GM12878 (cell line): ENCODE results near the gene FMNL2. TPM values are rescaled to one million over a fixed set of nuclear protein-coding genes. Genes with fewer than 3 reads are reported as not detected.

ENCODE experiments used
- ATAC-seq: fragments of 200-7000 bp; cut with Tn5 transposase; 3 replicates; pipeline ENCODE4 v1.9.1; 2020; ENCODE audit warnings: mild to moderate bottlenecking, moderate library complexity
- BruUV-seq: library from RNA; stranded (reverse); fragments of 400-500 nt; replicated peaks from 2 replicates; lab custom pipeline; 2021; lab: Mats Ljungman, UMichigan
- CTCF ChIA-PET: fragments of 300-600 bp; sonication (Branson Sonifier 250); formaldehyde crosslinking; extraction: SDS; loops from one replicate; lab custom pipeline; 2021; ENCODE audit warnings: inconsistent platforms; lab: Yijun Ruan, JAX
- POLR2A ChIA-PET: fragments of 350-600 bp; formaldehyde crosslinking; extraction: SDS; loops from one replicate; lab custom pipeline; 2021; ENCODE audit warnings: inconsistent platforms; lab: Charles Lee
- RAD21 ChIA-PET: fragments of 300-600 bp; sonication (Branson Sonifier 250); formaldehyde crosslinking; loops from one replicate; lab custom pipeline; 2023; ENCODE audit warnings: antibody characterized with exemption; ENCODE audit not compliant: unreplicated experiment; lab: Charles Lee
- SMC1A ChIA-PET: fragments of 300-600 bp; sonication (Branson Sonifier 250); formaldehyde crosslinking; loops from one replicate; lab custom pipeline; 2023; ENCODE audit not compliant: unreplicated experiment, uncharacterized antibody; lab: Charles Lee
- DNase-seq: peaks from one replicate; pipeline ENCODE4 v3.0.0-alpha.2; 2011; ENCODE audit warnings: low read depth, low spot score
- FAIRE-seq: peaks from 3 replicates; lab custom pipeline; 2011; peaks lifted over from hg19 to GRCh38; lab: Jason Lieb, UNC
- H2AFZ ChIP-seq: 2 replicates; pipeline ENCODE4 v1.6.0; 2011; ENCODE audit warnings: low read depth, low read length, control low read depth; ENCODE audit not compliant: control insufficient read depth
- H3K27ac ChIP-seq: 2 replicates; pipeline ENCODE4 v1.5.1; 2011; ENCODE audit warnings: control low read depth; ENCODE audit not compliant: control insufficient read depth, insufficient read depth
- H3K27me3 ChIP-seq, 2 experiments: replicated peaks in 1 of 2; 2 replicates each; pipeline versions ENCODE4 v1.6.0 to v1.6.1; 2011; ENCODE audit warnings: low read length in 1 of 2; ENCODE audit not compliant: control insufficient read depth in 2 of 2, insufficient read depth in 2 of 2
- H3K36me3 ChIP-seq, 2 experiments: 2 replicates each; pipeline ENCODE4 v1.5.1; 2011; ENCODE audit warnings: low read length in 1 of 2; ENCODE audit not compliant: control insufficient read depth in 2 of 2, insufficient read depth in 2 of 2
- H3K4me1 ChIP-seq: 2 replicates; pipeline ENCODE4 v1.6.1; 2011; ENCODE audit warnings: mild to moderate bottlenecking, low read length, moderate library complexity, mixed read lengths; ENCODE audit not compliant: control insufficient read depth, insufficient read depth
- H3K4me2 ChIP-seq: 2 replicates; pipeline ENCODE4 v1.6.0; 2011; ENCODE audit warnings: control low read depth; ENCODE audit not compliant: control insufficient read depth, insufficient read depth
- H3K4me3 ChIP-seq: fragments of 200-600 bp; sonication (generic); 2 replicates; pipeline ENCODE4 v1.5.1; 2016
- H3K79me2 ChIP-seq: 2 replicates; pipeline ENCODE4 v1.6.0; 2011; ENCODE audit warnings: low read length; ENCODE audit not compliant: control insufficient read depth, insufficient read depth
- H3K9ac ChIP-seq: 2 replicates; pipeline ENCODE4 v1.8.0; 2011; ENCODE audit warnings: low read length, control low read depth, mixed read lengths; ENCODE audit not compliant: control insufficient read depth, insufficient read depth
- H3K9me3 ChIP-seq: replicated peaks from 3 replicates; pipeline ENCODE4 v1.5.1; 2011; ENCODE audit warnings: mild to moderate bottlenecking, low read length; ENCODE audit not compliant: control insufficient read depth, insufficient read depth
- H4K20me1 ChIP-seq: 2 replicates; pipeline ENCODE4 v1.6.0; 2011; ENCODE audit not compliant: control insufficient read depth, insufficient read depth
- CHD4 ChIP-seq: fragments of 200-600 bp; sonication (generic); IDR thresholded peaks from 2 replicates; pipeline ENCODE4 v1.6.1; 2016; ENCODE audit warnings: mild to moderate bottlenecking
- IKZF1 ChIP-seq: fragments of 450-650 bp; conservative IDR thresholded peaks from 2 replicates; pipeline ENCODE4 v1.6.1; 2017; ENCODE audit warnings: antibody characterized with exemption, mild to moderate bottlenecking
- JUND ChIP-seq: IDR thresholded peaks from 2 replicates; pipeline ENCODE4 v1.6.1; 2012; ENCODE audit warnings: low read depth, mild to moderate bottlenecking, low read length, improper control_type of control experiment, moderate library complexity
- LARP7 ChIP-seq: fragments of 450-650 bp; IDR thresholded peaks from 2 replicates; pipeline ENCODE4 v1.6.1; 2017; ENCODE audit warnings: mild to moderate bottlenecking
- PAX5 ChIP-seq: IDR thresholded peaks from 2 replicates; pipeline ENCODE4 v1.6.1; 2011; ENCODE audit warnings: low read depth, low read length, borderline replicate concordance
- PML ChIP-seq: IDR thresholded peaks from 2 replicates; pipeline ENCODE4 v1.6.1; 2012; ENCODE audit warnings: low read length, inconsistent platforms
- RAD21 ChIP-seq: IDR thresholded peaks from 2 replicates; pipeline ENCODE4 v1.6.1; 2011; ENCODE audit warnings: mild to moderate bottlenecking, low read depth, low read length, moderate library complexity; ENCODE audit not compliant: insufficient read depth
- RFX5 ChIP-seq: IDR thresholded peaks from 2 replicates; pipeline ENCODE4 v1.6.1; 2011; ENCODE audit warnings: low read depth, low read length, improper control_type of control experiment
- WGBS: methylation state at CpG from one replicate; pipeline ENCODE4 v1.1.6; 2016; ENCODE audit warnings: low lambda C conversion rate; ENCODE audit not compliant: insufficient replicate concordance, insufficient coverage; ENCODE audit errors: missing lambda C conversion rate; 5-methylcytosine and 5-hydroxymethylcytosine counted together
- in situ Hi-C: fragments of 300-500 bp; cut with MboI; formaldehyde crosslinking; loops from 9 replicates; pipeline ENCODE4 v1.14.3; 2018; ENCODE audit warnings: mixed read lengths
- intact Hi-C: fragments of 100-400 bp; cut with micrococcal nuclease; formaldehyde crosslinking; loops from one replicate; pipeline ENCODE4 v1.14.2; 2022; ENCODE audit not compliant: unreplicated experiment
- polyA plus RNA-seq, 11 experiments: library from polyadenylated mRNA; depleted of rRNA in 4 of 11; unstranded in 6 of 11; stranded (reverse) in 5 of 11; fragments of >200 nt; fragmentation: Nextera tagmentation in 4 of 11; fragmentation: Illumina TruSeq in 1 of 11; extraction: Ambion mirVana in 4 of 11; extraction: Trizol in 1 of 11; gene quantifications; 1 replicate in 1 of 11; 2 replicates in 10 of 11; pipeline versions ENCODE4 v1.2.1 to v1.2.3, GENCODE V29; 2011 to 2016; ENCODE audit warnings: inconsistent platforms in 2 of 11, missing spikeins in 2 of 11, low read depth in 1 of 11
- total RNA-seq, 4 experiments: library from RNA; depleted of rRNA in 3 of 4; stranded (reverse); fragments of >200 nt in 3 of 4; fragmentation: Illumina TruSeq in 1 of 4; extraction: Trizol in 1 of 4; gene quantifications; 2 replicates each; pipeline versions ENCODE4 v1.2.1 to v1.2.3, GENCODE V29; 2013 to 2021
- TF ChIP-seq, protein P1 (sequence below): fragments of 150-350 bp; IDR thresholded peaks from 2 replicates; pipeline ENCODE4 v1.6.1; 2016; ENCODE audit warnings: low read depth, low read length
- TF ChIP-seq, protein P2 (sequence below): fragments of 450-650 bp; conservative IDR thresholded peaks from 2 replicates; pipeline ENCODE4 v1.6.1; 2017; ENCODE audit warnings: mild to moderate bottlenecking, moderate library complexity
- TF ChIP-seq, protein P3 (sequence below): fragments of 450-650 bp; IDR thresholded peaks from 2 replicates; pipeline ENCODE4 v1.6.1; 2017; ENCODE audit warnings: mild to moderate bottlenecking, moderate library complexity
- TF ChIP-seq, protein P4 (sequence below): fragments of 450-650 bp; IDR thresholded peaks from 2 replicates; pipeline ENCODE4 v1.6.1; 2016; ENCODE audit warnings: mild to moderate bottlenecking

The FMNL2 gene
- total and polyA plus RNA-seq, 10 of the 15 experiments (the other 5 are each of a cell fraction or from before 2014, with no cell fraction given): 0.13 to 9.9 (median 0.35) TPM

DNA sequence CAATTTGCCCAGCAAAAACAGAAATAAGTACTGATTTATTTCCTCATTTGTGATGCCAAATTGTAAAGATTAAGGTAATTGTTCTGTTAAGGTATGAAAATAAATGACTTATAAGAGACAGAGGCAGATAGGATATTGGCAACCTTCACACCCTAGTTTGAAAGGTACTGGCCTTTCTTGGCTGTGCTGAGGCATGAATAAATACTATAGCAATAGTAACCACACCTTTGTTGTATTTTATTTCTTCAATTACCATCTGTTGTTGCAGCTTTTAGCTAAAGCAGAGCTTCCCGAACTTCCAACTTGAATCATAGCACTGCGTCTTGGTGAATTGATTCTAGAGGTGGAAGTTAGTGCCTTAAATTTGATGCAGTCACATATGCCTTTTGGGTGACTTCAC is 55.9 kb downstream of the FMNL2 start:
- H3K79me2 ChIP-seq: no peaks in the 10 kb centered on the region
- no peaks in the 10 kb centered on the region for H4K20me1 ChIP-seq
- H3K9ac ChIP-seq: no peak overlapping the region
- H2AFZ ChIP-seq: no peak overlapping the region
- in situ Hi-C loops (no loop called here), intact Hi-C loops (no loop called here)
- H3K27ac ChIP-seq: no peak overlapping the region
- CTCF ChIA-PET: no interaction called here
- no peak overlapping the region for H3K4me2 ChIP-seq
- no peaks in the 10 kb centered on the region for H3K9me3 ChIP-seq
- no peaks in the 10 kb centered on the region for H3K36me3 ChIP-seq
- 65% methylated on average over 2 of the region's 2 CpGs for WGBS
- H3K27me3 ChIP-seq: no peaks in the 10 kb centered on the region
- no peak for DNase-seq
- ATAC-seq: no peak
- H3K4me1 ChIP-seq: no peaks in the 10 kb centered on the region
- SMC1A ChIA-PET: interaction anchor here (1.4 kb wide), 1 partner anchor 9 kb away, joined by 3 read pairs; no protein-coding TSS in a partner anchor
- H3K4me3 ChIP-seq: no peak overlapping the region
- POLR2A ChIA-PET: no interaction called here
- RAD21 ChIA-PET: no interaction called here
- no peak for FAIRE-seq
- no TSS peak for BruUV-seq
- TF ChIP-seq RAD21 (no peak), IKZF1 (no peak), PML (no peak), CHD4 (no peak), JUND (no peak), LARP7 (no peak), RFX5 (no peak), PAX5 (no peak)
- TF ChIP-seq, protein P1, sequence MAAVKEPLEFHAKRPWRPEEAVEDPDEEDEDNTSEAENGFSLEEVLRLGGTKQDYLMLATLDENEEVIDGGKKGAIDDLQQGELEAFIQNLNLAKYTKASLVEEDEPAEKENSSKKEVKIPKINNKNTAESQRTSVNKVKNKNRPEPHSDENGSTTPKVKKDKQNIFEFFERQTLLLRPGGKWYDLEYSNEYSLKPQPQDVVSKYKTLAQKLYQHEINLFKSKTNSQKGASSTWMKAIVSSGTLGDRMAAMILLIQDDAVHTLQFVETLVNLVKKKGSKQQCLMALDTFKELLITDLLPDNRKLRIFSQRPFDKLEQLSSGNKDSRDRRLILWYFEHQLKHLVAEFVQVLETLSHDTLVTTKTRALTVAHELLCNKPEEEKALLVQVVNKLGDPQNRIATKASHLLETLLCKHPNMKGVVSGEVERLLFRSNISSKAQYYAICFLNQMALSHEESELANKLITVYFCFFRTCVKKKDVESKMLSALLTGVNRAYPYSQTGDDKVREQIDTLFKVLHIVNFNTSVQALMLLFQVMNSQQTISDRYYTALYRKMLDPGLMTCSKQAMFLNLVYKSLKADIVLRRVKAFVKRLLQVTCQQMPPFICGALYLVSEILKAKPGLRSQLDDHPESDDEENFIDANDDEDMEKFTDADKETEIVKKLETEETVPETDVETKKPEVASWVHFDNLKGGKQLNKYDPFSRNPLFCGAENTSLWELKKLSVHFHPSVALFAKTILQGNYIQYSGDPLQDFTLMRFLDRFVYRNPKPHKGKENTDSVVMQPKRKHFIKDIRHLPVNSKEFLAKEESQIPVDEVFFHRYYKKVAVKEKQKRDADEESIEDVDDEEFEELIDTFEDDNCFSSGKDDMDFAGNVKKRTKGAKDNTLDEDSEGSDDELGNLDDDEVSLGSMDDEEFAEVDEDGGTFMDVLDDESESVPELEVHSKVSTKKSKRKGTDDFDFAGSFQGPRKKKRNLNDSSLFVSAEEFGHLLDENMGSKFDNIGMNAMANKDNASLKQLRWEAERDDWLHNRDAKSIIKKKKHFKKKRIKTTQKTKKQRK: no peak
- TF ChIP-seq, protein P2, sequence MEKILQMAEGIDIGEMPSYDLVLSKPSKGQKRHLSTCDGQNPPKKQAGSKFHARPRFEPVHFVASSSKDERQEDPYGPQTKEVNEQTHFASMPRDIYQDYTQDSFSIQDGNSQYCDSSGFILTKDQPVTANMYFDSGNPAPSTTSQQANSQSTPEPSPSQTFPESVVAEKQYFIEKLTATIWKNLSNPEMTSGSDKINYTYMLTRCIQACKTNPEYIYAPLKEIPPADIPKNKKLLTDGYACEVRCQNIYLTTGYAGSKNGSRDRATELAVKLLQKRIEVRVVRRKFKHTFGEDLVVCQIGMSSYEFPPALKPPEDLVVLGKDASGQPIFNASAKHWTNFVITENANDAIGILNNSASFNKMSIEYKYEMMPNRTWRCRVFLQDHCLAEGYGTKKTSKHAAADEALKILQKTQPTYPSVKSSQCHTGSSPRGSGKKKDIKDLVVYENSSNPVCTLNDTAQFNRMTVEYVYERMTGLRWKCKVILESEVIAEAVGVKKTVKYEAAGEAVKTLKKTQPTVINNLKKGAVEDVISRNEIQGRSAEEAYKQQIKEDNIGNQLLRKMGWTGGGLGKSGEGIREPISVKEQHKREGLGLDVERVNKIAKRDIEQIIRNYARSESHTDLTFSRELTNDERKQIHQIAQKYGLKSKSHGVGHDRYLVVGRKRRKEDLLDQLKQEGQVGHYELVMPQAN: no peak
- TF ChIP-seq, protein P3, sequence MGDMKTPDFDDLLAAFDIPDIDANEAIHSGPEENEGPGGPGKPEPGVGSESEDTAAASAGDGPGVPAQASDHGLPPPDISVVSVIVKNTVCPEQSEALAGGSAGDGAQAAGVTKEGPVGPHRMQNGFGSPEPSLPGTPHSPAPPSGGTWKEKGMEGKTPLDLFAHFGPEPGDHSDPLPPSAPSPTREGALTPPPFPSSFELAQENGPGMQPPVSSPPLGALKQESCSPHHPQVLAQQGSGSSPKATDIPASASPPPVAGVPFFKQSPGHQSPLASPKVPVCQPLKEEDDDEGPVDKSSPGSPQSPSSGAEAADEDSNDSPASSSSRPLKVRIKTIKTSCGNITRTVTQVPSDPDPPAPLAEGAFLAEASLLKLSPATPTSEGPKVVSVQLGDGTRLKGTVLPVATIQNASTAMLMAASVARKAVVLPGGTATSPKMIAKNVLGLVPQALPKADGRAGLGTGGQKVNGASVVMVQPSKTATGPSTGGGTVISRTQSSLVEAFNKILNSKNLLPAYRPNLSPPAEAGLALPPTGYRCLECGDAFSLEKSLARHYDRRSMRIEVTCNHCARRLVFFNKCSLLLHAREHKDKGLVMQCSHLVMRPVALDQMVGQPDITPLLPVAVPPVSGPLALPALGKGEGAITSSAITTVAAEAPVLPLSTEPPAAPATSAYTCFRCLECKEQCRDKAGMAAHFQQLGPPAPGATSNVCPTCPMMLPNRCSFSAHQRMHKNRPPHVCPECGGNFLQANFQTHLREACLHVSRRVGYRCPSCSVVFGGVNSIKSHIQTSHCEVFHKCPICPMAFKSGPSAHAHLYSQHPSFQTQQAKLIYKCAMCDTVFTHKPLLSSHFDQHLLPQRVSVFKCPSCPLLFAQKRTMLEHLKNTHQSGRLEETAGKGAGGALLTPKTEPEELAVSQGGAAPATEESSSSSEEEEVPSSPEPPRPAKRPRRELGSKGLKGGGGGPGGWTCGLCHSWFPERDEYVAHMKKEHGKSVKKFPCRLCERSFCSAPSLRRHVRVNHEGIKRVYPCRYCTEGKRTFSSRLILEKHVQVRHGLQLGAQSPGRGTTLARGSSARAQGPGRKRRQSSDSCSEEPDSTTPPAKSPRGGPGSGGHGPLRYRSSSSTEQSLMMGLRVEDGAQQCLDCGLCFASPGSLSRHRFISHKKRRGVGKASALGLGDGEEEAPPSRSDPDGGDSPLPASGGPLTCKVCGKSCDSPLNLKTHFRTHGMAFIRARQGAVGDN: no peak
- TF ChIP-seq, protein P4, sequence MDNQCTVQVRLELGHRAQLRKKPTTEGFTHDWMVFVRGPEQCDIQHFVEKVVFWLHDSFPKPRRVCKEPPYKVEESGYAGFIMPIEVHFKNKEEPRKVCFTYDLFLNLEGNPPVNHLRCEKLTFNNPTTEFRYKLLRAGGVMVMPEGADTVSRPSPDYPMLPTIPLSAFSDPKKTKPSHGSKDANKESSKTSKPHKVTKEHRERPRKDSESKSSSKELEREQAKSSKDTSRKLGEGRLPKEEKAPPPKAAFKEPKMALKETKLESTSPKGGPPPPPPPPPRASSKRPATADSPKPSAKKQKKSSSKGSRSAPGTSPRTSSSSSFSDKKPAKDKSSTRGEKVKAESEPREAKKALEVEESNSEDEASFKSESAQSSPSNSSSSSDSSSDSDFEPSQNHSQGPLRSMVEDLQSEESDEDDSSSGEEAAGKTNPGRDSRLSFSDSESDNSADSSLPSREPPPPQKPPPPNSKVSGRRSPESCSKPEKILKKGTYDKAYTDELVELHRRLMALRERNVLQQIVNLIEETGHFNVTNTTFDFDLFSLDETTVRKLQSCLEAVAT: no peak
